SIG-M5 (cell line): ENCODE results near the gene ORMDL3.
"Not testable (repeated sequence)": the region's sequence is repeated elsewhere in the genome, so short reads cannot be mapped to it uniquely, and the experiment has no call there.

ENCODE experiments used
- DNase-seq: peaks from one replicate; lab custom pipeline; 2025; lab: John Stamatoyannopoulos, UW

Gene ORMDL3

GRCh38 chr17:39949028-39949427, 21.6 kb upstream of the ORMDL3 start:
- DNase-seq: no peak

GRCh38 chr17:39948489-39948828, 21.1 kb upstream of the ORMDL3 start:
- DNase-seq: not testable (repeated sequence)

DNA sequence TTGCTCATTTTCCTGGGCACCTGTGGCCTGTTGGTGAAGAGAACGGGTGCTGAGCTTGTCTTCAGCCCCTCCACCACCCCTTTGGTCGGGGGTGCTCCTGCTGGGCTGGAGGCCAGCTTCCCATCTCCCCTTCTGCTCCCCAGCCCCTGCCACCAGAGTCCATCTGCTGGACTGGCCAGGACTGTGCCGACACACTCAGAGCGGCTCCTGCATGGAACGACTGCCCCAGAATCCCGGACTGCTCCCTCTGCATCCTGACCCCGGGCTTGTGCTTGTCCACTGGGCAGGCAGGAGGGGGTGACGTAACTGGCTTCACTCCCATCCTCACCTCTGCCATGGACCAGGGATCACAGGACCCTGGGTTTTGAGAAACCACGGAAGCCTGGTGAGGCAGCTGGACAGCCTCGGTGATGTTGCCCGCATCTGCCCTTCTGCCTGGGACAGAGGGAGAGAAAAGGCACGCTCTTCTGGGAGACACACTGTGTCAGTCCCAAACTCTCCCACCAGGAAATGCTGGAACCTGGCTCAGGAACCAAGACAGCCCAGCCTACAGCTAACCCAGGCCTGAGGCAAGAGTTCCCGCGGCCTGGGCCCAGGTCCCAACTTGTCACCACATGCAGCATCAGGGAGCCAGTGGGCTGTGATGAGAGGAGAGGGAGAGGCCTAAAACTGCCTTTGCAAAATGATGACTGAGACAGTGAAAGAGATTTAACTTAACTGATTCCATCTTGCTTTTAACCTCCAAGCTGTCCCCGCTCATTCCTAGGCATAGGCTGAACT, 19.3 kb upstream of the ORMDL3 start:
- DNase-seq: no peak

DNA sequence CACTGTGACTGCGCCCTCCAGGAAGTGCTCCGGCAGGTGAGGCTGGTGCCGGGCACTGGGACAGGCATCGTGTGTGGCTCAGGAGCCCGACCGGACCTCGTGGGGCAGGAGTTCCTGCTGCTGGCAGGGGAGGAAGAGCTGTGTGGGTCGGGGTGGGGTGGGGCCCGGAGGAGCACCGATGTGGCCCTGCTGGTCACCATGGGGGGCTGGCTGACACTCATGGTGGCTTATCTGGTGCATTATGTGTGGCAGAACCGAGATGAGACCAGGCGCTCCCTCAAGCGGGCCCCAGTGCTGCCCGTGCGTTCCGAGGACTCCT, 17.0 kb upstream of the ORMDL3 start:
- DNase-seq: no peak

GRCh38 chr17:39943702-39944392, 16.4 kb upstream of the ORMDL3 start:
- no peak for DNase-seq

GRCh38 chr17:39939588-39940419, 12.4 kb upstream of the ORMDL3 start:
- no peak for DNase-seq

DNA sequence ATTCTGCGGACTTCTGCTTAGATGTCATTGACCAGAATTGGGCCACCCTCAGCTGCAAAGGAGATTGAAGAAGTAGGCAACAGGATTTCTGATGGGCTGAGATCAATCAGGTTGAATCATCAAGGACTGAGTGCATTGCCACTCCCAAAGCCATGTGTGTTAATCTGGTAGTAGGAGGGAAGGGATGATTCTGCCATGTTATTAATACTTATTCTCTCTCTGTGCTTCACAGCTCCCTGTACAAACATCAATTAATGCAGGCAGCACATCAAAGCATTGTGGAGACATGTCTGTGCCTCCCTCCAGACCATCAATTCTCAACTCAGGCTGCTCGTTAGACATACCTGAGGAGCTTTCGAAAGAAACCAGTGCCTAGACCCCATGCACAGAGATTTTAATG, 11.7 kb upstream of the ORMDL3 start:
- DNase-seq: no peak

DNA sequence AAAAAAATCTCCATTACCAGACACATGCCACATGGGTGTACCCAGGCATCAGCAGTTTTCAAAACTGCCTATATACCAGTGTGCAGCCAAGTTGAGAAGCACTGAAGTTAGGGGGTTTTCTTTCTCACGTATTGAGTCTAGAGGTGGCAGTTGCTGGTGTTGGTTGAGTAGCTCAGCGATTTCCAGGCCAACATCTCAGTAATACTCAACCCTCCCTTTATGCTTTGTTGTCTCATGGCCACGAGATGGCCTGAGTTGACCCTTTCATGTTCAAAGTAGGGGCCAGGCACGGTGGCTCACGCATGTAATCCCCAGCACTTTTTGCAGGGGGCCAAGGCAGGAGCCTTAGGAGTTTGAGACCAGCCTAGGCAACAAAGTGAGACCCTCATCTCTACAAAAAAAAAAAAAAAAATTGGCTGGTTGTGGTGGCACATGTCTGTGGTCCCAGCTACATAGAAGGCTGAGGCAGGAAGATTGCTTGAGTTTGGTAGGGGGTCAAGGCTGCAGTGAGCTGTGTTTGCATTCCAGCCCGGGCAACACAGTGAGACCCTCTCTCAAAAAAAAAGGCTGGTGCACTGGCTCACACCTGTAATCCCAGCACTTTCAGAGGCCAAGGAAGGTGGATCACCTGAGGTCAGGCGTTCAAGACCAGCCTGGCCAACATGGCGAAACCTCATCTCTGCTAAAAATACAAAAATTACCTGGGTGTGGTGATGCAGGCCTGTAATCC, 10.9 kb upstream of the ORMDL3 start:
- no peak for DNase-seq

DNA sequence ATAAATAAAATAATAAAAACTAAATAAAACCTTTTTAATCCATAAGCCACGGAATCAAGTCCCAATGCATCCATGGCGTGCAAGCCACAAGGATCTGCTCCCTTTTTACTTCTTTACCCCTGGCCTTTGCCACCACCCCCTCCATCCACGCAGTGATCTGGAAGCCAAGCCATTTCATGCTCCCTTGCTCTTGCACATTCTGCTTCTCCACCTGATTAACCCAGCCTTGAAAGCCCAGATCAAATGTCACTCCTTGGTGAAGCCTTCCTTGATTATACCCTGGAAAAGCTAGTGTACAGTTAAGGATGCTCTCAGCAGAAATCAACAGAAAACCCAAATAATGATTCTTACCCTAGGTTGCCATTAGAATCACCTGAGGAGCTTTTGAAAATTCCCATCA, 10.0 kb upstream of the ORMDL3 start:
- DNase-seq: no peak

- DNase-seq: no peak
Measured at GRCh38 chr17:39935909-39936308, 8.5 kb upstream of the ORMDL3 start.

GRCh38 chr17:39934324-39934723, 6.9 kb upstream of the ORMDL3 start:
- no peak for DNase-seq

DNA sequence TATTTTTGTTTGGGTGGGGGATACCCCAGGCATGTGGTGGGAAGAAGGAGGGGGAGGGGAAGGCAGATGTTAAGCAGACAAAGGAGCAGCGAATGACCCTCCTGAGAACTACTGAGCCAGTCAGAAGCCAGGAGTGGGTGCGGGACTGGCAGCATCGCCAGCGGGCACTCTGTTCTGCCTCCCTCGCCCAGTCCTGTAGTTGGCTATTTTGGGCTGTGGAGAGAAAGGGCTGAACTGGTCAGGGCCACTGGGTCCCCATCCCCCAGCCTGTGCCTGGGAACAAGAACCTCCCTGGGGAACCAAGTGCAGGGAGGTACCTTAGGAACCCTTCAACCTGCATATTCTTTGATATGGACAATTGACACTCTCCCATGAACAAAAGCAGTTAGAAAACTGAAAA, 6.5 kb upstream of the ORMDL3 start:
- DNase-seq: no peak

- no peak for DNase-seq
Measured at GRCh38 chr17:39929646-39930407, 2.4 kb upstream of the ORMDL3 start.

DNA sequence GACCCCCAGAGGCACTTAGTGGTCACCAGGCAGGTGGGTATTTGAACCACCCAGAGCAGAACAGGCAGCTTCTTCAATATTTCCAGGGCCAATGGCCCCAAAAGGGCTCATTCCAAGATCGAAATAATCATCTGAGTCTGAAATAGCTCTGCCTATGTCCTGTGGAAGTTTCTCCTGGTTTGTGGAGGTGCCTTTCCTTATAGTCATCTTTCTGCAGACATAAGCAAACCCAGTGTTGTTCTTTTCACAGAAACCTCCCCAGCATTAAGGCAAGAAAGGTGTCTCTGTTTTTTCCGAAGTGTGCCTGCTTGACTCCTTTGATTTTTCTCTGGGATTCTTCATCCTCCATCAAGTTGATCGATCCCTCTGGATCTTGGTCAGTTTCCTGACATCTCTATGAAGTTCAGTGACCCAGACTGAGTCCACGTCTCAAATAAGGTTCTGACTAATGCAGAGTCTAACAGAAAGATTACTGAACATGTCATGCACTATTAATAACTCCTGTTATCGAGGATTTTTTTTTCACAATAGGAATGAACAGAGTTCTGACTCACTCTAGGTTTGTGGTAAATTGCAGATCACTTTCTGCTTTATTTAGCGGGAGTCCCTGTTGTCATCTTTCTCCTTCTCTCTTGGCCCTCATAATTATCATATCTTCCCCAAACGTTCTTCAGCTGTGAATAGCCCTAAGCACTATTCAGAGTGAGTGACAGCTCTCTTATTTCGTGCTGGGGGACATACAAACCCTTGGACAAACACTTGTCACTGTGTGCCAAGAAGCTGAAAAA, 1.7 kb upstream of the ORMDL3 start:
- DNase-seq: peak; percentile 94

DNA sequence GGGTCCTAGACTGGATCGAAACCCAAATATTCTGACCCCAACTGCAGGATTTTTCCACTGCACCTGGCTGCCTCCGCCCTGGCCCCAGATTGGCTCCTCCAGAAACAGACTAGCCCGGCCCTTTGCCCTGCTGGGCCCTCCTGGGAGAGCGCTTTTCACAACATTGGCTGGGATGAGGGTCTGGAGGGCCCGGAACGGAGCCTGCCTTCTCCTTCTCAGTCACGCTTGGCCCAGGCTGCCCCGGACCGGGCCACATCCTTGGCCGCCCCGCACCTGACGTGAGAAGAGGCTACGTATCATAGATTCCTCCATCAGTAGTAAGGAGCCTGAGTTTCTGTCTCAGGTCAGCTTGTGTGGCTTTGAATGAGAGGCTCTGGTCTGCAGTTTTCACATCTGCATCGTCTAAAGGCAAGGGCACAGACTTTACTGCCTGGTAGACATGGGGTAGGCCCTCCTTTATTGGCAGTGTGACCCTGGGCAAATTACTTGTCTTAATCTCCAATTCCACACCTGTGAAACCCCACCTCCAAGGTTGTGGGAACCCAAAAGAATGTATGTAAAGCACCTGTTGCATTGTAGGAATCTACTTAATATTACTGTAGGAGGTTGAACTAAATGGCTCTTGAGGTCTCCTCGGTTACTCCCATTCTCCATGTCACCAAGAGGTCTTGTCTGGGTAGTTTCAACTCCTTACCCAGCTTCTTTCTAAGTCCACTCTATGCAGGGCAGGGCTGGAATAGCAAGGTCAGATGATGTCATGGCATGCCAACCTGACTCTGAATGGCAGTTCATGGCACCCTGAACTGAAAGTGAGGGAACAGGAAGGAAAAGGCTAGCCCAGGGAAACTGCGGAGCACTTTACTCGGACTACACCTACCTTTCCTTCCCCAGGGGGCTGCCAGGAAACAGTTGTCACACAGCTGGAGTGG, 792 bp upstream of the ORMDL3 start:
- DNase-seq: no peak

- no peak for DNase-seq
Measured at GRCh38 chr17:39926588-39927100, 757 bp downstream of the ORMDL3 start.

DNA sequence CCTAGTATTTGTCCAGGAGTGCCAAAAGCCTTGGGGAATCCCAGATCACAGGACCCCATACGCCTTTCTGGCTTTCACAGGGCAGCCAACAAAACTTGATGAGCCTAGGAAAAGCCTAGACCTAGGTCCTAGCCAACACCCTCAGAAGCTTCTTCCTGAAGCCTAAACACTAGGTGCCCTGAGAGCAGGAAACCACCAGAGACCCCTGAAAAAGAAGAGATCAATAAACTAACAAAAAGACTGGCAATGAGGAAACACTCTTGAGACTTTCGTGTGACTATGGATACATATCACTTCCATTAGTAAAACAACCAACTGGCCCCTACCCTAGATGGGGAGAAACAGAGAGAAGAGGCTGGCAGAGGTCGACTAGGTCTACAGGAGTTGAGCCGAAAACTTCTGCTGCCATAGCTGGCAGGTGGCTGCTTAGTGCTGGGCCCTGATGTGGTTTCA, 1.2 kb downstream of the ORMDL3 start:
- DNase-seq: no peak

DNA sequence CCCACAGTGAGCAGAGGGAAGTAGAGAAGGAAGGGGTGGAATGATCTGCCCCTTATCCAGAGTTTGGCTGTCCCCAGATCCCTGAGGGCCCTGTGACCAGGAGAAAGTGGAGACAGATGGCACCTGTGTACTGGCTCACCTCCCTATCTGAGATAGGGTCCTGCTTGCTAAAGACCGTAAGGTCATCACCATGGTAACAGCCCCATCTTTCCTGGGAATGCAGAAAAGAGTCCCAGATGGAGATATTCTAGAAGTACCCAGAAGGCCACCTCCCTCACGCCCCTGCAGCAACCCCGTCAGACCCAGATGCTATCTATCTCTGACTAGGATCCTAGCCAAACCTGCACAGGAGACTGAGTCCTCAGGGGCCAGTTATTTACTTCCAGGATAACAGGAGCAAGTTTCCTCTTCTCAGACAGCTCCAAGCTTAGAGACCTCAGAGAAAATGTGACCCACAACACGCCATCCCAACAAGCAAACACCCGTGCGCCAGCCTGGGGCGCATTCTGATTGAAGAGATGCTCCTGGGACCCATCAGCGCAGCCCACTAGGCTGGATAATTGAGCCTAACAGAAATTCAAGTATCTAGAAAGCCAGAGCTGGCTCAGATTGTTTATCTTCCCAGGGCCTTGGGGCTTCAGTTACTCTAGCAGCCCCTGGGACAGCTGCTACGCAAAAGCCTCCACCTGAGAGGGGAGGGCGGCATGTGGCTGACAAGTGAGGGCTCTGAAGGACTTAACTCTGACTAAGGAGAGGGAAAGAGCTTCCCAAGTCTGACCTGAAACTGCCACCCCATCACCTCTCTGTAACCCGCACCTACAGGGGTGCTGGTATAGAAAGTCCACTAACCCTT, 1.9 kb downstream of the ORMDL3 start:
- no peak for DNase-seq

DNA sequence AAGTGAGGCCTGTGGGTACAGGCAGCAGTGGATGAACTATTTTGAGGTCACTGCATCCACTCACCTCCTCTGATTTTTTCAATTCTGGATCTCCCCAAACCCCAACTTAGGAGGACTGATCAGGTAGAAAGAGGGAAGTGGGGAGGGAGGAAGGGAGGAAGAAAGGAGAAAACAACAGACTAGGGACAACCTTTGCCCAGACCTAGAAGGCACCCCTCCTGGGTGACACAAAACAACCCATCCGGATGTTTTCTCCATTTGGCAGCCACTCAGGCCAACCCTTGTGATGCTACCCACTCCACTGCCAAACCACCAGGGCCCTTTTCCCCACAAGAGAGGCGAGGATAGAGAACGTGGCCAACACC, 2.7 kb downstream of the ORMDL3 start:
- DNase-seq: no peak
